GM12878 (cell line): ENCODE data around the gene LDLRAD4. TPM values are rescaled to one million over a fixed set of nuclear protein-coding genes. Genes with fewer than 3 reads are reported as not detected.

Experiments
- ATAC-seq: fragments of 200-7000 bp; cut with Tn5 transposase; 3 replicates; pipeline ENCODE4 v1.9.1; 2020; ENCODE audit warnings: mild to moderate bottlenecking, moderate library complexity
- BruUV-seq: library from RNA; stranded (reverse); fragments of 400-500 nt; replicated peaks from 2 replicates; lab custom pipeline; 2021; lab: Mats Ljungman, UMichigan
- CTCF ChIA-PET: fragments of 300-600 bp; sonication (Branson Sonifier 250); formaldehyde crosslinking; extraction: SDS; loops from one replicate; lab custom pipeline; 2021; ENCODE audit warnings: inconsistent platforms; lab: Yijun Ruan, JAX
- POLR2A ChIA-PET: fragments of 350-600 bp; formaldehyde crosslinking; extraction: SDS; loops from one replicate; lab custom pipeline; 2021; ENCODE audit warnings: inconsistent platforms; lab: Charles Lee
- RAD21 ChIA-PET: fragments of 300-600 bp; sonication (Branson Sonifier 250); formaldehyde crosslinking; loops from one replicate; lab custom pipeline; 2023; ENCODE audit warnings: antibody characterized with exemption; ENCODE audit not compliant: unreplicated experiment; lab: Charles Lee
- SMC1A ChIA-PET: fragments of 300-600 bp; sonication (Branson Sonifier 250); formaldehyde crosslinking; loops from one replicate; lab custom pipeline; 2023; ENCODE audit not compliant: unreplicated experiment, uncharacterized antibody; lab: Charles Lee
- DNase-seq: peaks from one replicate; pipeline ENCODE4 v3.0.0-alpha.2; 2011; ENCODE audit warnings: low read depth, low spot score
- FAIRE-seq: peaks from 3 replicates; lab custom pipeline; 2011; peaks lifted over from hg19 to GRCh38; lab: Jason Lieb, UNC
- H2AFZ ChIP-seq: 2 replicates; pipeline ENCODE4 v1.6.0; 2011; ENCODE audit warnings: low read depth, low read length, control low read depth; ENCODE audit not compliant: control insufficient read depth
- H3K27ac ChIP-seq: 2 replicates; pipeline ENCODE4 v1.5.1; 2011; ENCODE audit warnings: control low read depth; ENCODE audit not compliant: control insufficient read depth, insufficient read depth
- H3K27me3 ChIP-seq, 2 experiments: replicated peaks in 1 of 2; 2 replicates each; pipeline versions ENCODE4 v1.6.0 to v1.6.1; 2011; ENCODE audit warnings: low read length in 1 of 2; ENCODE audit not compliant: control insufficient read depth in 2 of 2, insufficient read depth in 2 of 2
- H3K36me3 ChIP-seq, 2 experiments: 2 replicates each; pipeline ENCODE4 v1.5.1; 2011; ENCODE audit warnings: low read length in 1 of 2; ENCODE audit not compliant: control insufficient read depth in 2 of 2, insufficient read depth in 2 of 2
- H3K4me1 ChIP-seq: 2 replicates; pipeline ENCODE4 v1.6.1; 2011; ENCODE audit warnings: mild to moderate bottlenecking, low read length, moderate library complexity, mixed read lengths; ENCODE audit not compliant: control insufficient read depth, insufficient read depth
- H3K4me2 ChIP-seq: 2 replicates; pipeline ENCODE4 v1.6.0; 2011; ENCODE audit warnings: control low read depth; ENCODE audit not compliant: control insufficient read depth, insufficient read depth
- H3K4me3 ChIP-seq: fragments of 200-600 bp; sonication (generic); 2 replicates; pipeline ENCODE4 v1.5.1; 2016
- H3K79me2 ChIP-seq: 2 replicates; pipeline ENCODE4 v1.6.0; 2011; ENCODE audit warnings: low read length; ENCODE audit not compliant: control insufficient read depth, insufficient read depth
- H3K9ac ChIP-seq: 2 replicates; pipeline ENCODE4 v1.8.0; 2011; ENCODE audit warnings: low read length, control low read depth, mixed read lengths; ENCODE audit not compliant: control insufficient read depth, insufficient read depth
- H3K9me3 ChIP-seq: replicated peaks from 3 replicates; pipeline ENCODE4 v1.5.1; 2011; ENCODE audit warnings: mild to moderate bottlenecking, low read length; ENCODE audit not compliant: control insufficient read depth, insufficient read depth
- H4K20me1 ChIP-seq: 2 replicates; pipeline ENCODE4 v1.6.0; 2011; ENCODE audit not compliant: control insufficient read depth, insufficient read depth
- ATF3 ChIP-seq: IDR thresholded peaks from 2 replicates; pipeline ENCODE4 v1.6.1; 2011; ENCODE audit warnings: low read depth, mild to moderate bottlenecking, low read length, moderate library complexity, borderline replicate concordance; ENCODE audit errors: extremely low read depth
- EP300 ChIP-seq, 2 experiments: fragments of 150-350 bp in 1 of 2; IDR thresholded peaks; 2 replicates each; pipeline ENCODE4 v1.6.1; 2011 to 2012; ENCODE audit warnings: low read depth in 2 of 2, low read length in 2 of 2, borderline replicate concordance in 1 of 2, improper control_type of control experiment in 1 of 2, inconsistent platforms in 1 of 2; ENCODE audit not compliant: control insufficient read depth in 1 of 2
- HCFC1 ChIP-seq: fragments of 150-350 bp; IDR thresholded peaks from 2 replicates; pipeline ENCODE4 v1.6.1; 2014; ENCODE audit warnings: low read length
- HSF1 ChIP-seq: fragments of 150-350 bp; IDR thresholded peaks from 2 replicates; pipeline ENCODE4 v1.6.1; 2014; ENCODE audit warnings: mild to moderate bottlenecking, low read depth, low read length
- MTA2 ChIP-seq: fragments of 450-650 bp; IDR thresholded peaks from 2 replicates; pipeline ENCODE4 v1.6.1; 2016; ENCODE audit warnings: low read depth, mild to moderate bottlenecking, moderate library complexity
- NRF1 ChIP-seq: conservative IDR thresholded peaks from 2 replicates; pipeline ENCODE4 v1.6.1; 2011; ENCODE audit warnings: mild to moderate bottlenecking, low read depth, low read length, improper control_type of control experiment
- PRDM15 ChIP-seq: fragments of 450-650 bp; formaldehyde crosslinking; IDR thresholded peaks from 2 replicates; pipeline ENCODE4 v1.4.0; 2020; ENCODE audit warnings: mild to moderate bottlenecking, moderate library complexity
- RB1 ChIP-seq: fragments of 450-650 bp; formaldehyde crosslinking; IDR thresholded peaks from 2 replicates; pipeline ENCODE4 v1.6.1; 2017; ENCODE audit warnings: mild to moderate bottlenecking, borderline replicate concordance
- TCF12 ChIP-seq: IDR thresholded peaks from 2 replicates; pipeline ENCODE4 v1.6.1; 2011; ENCODE audit warnings: low read depth, mild to moderate bottlenecking, low read length
- WGBS: methylation state at CpG from one replicate; pipeline ENCODE4 v1.1.6; 2016; ENCODE audit warnings: low lambda C conversion rate; ENCODE audit not compliant: insufficient replicate concordance, insufficient coverage; ENCODE audit errors: missing lambda C conversion rate; 5-methylcytosine and 5-hydroxymethylcytosine counted together
- in situ Hi-C: fragments of 300-500 bp; cut with MboI; formaldehyde crosslinking; loops from 9 replicates; pipeline ENCODE4 v1.14.3; 2018; ENCODE audit warnings: mixed read lengths
- intact Hi-C: fragments of 100-400 bp; cut with micrococcal nuclease; formaldehyde crosslinking; loops from one replicate; pipeline ENCODE4 v1.14.2; 2022; ENCODE audit not compliant: unreplicated experiment
- polyA plus RNA-seq, 11 experiments: library from polyadenylated mRNA; depleted of rRNA in 4 of 11; unstranded in 6 of 11; stranded (reverse) in 5 of 11; fragments of >200 nt; fragmentation: Nextera tagmentation in 4 of 11; fragmentation: Illumina TruSeq in 1 of 11; extraction: Ambion mirVana in 4 of 11; extraction: Trizol in 1 of 11; gene quantifications; 1 replicate in 1 of 11; 2 replicates in 10 of 11; pipeline versions ENCODE4 v1.2.1 to v1.2.3, GENCODE V29; 2011 to 2016; ENCODE audit warnings: inconsistent platforms in 2 of 11, missing spikeins in 2 of 11, low read depth in 1 of 11
- total RNA-seq, 4 experiments: library from RNA; depleted of rRNA in 3 of 4; stranded (reverse); fragments of >200 nt in 3 of 4; fragmentation: Illumina TruSeq in 1 of 4; extraction: Trizol in 1 of 4; gene quantifications; 2 replicates each; pipeline versions ENCODE4 v1.2.1 to v1.2.3, GENCODE V29; 2013 to 2021
- TF ChIP-seq, protein P1 (sequence below): IDR thresholded peaks from 2 replicates; pipeline ENCODE4 v1.6.1; 2012; ENCODE audit warnings: low read depth, low read length, improper control_type of control experiment
- TF ChIP-seq, protein P2 (sequence below): fragments of 450-650 bp; IDR thresholded peaks from 2 replicates; pipeline ENCODE4 v1.6.1; 2017; ENCODE audit warnings: mild to moderate bottlenecking, moderate library complexity

LDLRAD4 gene
- total and polyA plus RNA-seq, 10 of the 15 experiments (the other 5 are each of a cell fraction or from before 2014, with no cell fraction given) = 2.7 to 16.8 (median 11.2) TPM

- Histone ChIP-seq H2AFZ (peak overlapping the region; percentile 27), H3K4me2 (peak overlapping the region; percentile 84), H3K79me2 (peaks cover 2% of the 10 kb centered on the region), H4K20me1 (no peaks in the 10 kb centered on the region), H3K36me3 (no peaks in the 10 kb centered on the region), H3K27me3 (no peaks in the 10 kb centered on the region), H3K9ac (peak overlapping the region; percentile 65), H3K9me3 (no peaks in the 10 kb centered on the region), H3K27ac (peak overlapping the region; percentile 92), H3K4me1 (peaks cover 63% of the 10 kb centered on the region), H3K4me3 (peak overlapping the region; percentile 46; the same call in 1 of the 2 replicates)
- FAIRE-seq = no peak
- in situ Hi-C loops (no loop called here), intact Hi-C loops (loop anchor here (2.0 to 10.0 kb wide), 4 partner anchors 13 to 676 kb away; partner anchors contain the start of genes CEP192, FAM210A and RNMT)
- POLR2A ChIA-PET = interaction anchor here (0.6 to 7.6 kb wide), 8 partner anchors 9 to 573 kb away, joined by 3 to 170 read pairs (median 4); partner anchors contain the start of gene CEP192
- RAD21 ChIA-PET = interaction anchor here (0.8 to 9.6 kb wide), 8 partner anchors 14 to 104 kb away, joined by 3 to 337 read pairs (median 60); no protein-coding TSS in a partner anchor
- peak; percentile 14 for ATAC-seq
- no TSS peak for BruUV-seq
- WGBS = 34% methylated on average over 9 of the region's 9 CpGs
- no peak for DNase-seq
- CTCF ChIA-PET = interaction anchor here (0.5 to 9.5 kb wide), 9 partner anchors 14 to 347 kb away, joined by 3 to 337 read pairs (median 3); no protein-coding TSS in a partner anchor
- SMC1A ChIA-PET = interaction anchor here (0.7 to 9.6 kb wide), 10 partner anchors 8 to 347 kb away, joined by 3 to 372 read pairs (median 20); no protein-coding TSS in a partner anchor
- peak; percentile 54 to 69; a peak in 3 of 4 replicates for TF ChIP-seq EP300 (IDR thresholded peaks at IDR 0.05; ENCODE audit: borderline replicate concordance in 1 of 2, control insufficient read depth in 1 of 2, low read depth in 2 of 2, low read length in 2 of 2)
- TF ChIP-seq, protein P1, sequence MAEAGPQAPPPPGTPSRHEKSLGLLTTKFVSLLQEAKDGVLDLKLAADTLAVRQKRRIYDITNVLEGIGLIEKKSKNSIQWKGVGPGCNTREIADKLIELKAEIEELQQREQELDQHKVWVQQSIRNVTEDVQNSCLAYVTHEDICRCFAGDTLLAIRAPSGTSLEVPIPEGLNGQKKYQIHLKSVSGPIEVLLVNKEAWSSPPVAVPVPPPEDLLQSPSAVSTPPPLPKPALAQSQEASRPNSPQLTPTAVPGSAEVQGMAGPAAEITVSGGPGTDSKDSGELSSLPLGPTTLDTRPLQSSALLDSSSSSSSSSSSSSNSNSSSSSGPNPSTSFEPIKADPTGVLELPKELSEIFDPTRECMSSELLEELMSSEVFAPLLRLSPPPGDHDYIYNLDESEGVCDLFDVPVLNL = no peak
- TF ChIP-seq MTA2 = peak; percentile 21; the same call in 1 of the 2 replicates
- no peak for TF ChIP-seq NRF1
- TF ChIP-seq ATF3 = no peak
- no peak for TF ChIP-seq HCFC1
- TF ChIP-seq, protein P2, sequence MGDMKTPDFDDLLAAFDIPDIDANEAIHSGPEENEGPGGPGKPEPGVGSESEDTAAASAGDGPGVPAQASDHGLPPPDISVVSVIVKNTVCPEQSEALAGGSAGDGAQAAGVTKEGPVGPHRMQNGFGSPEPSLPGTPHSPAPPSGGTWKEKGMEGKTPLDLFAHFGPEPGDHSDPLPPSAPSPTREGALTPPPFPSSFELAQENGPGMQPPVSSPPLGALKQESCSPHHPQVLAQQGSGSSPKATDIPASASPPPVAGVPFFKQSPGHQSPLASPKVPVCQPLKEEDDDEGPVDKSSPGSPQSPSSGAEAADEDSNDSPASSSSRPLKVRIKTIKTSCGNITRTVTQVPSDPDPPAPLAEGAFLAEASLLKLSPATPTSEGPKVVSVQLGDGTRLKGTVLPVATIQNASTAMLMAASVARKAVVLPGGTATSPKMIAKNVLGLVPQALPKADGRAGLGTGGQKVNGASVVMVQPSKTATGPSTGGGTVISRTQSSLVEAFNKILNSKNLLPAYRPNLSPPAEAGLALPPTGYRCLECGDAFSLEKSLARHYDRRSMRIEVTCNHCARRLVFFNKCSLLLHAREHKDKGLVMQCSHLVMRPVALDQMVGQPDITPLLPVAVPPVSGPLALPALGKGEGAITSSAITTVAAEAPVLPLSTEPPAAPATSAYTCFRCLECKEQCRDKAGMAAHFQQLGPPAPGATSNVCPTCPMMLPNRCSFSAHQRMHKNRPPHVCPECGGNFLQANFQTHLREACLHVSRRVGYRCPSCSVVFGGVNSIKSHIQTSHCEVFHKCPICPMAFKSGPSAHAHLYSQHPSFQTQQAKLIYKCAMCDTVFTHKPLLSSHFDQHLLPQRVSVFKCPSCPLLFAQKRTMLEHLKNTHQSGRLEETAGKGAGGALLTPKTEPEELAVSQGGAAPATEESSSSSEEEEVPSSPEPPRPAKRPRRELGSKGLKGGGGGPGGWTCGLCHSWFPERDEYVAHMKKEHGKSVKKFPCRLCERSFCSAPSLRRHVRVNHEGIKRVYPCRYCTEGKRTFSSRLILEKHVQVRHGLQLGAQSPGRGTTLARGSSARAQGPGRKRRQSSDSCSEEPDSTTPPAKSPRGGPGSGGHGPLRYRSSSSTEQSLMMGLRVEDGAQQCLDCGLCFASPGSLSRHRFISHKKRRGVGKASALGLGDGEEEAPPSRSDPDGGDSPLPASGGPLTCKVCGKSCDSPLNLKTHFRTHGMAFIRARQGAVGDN = peak; percentile 67; the same call in 1 of the 2 replicates
- TF ChIP-seq PRDM15 (CRISPR knock-in tag) = no peak
- no peak for TF ChIP-seq HSF1
- peak; percentile 4; the same call in 1 of the 2 replicates for TF ChIP-seq RB1
- no peak for TF ChIP-seq TCF12
Measured at GRCh38 chr18:13563390-13563805, 344.8 kb downstream of the LDLRAD4 start.
